GM23338 (cell line): ENCODE measurements around the gene LATS2.

Experiments
- CTCF ChIP-seq, 2 experiments: fragments of 200-600 bp in 1 of 2; sonication (generic) in 1 of 2; conservative IDR thresholded peaks; 2 replicates each; pipeline versions ENCODE4 v1.5.1 to v1.6.1; 2016 to 2017; ENCODE audit warnings: antibody characterized with exemption in 2 of 2, low read depth in 2 of 2, mild to moderate bottlenecking in 2 of 2, moderate library complexity in 1 of 2
- ETS1 ChIP-seq: IDR thresholded peaks from 2 replicates; pipeline ENCODE4 v1.6.1; 2016; ENCODE audit warnings: antibody characterized with exemption
- EZH2 ChIP-seq: fragments of 200-600 bp; sonication (generic); IDR thresholded peaks from one replicate; pipeline ENCODE4 v1.8.0; 2017; ENCODE audit warnings: antibody characterized with exemption, mild to moderate bottlenecking, low read depth; ENCODE audit not compliant: unreplicated experiment
- EZH2phosphoT487 ChIP-seq: fragments of 200-600 bp; sonication (generic); IDR thresholded peaks from one replicate; pipeline ENCODE4 v1.8.1; 2018; ENCODE audit warnings: antibody characterized with exemption; ENCODE audit not compliant: unreplicated experiment
- POLR2AphosphoS5 ChIP-seq: IDR thresholded peaks from 2 replicates; pipeline ENCODE4 v1.6.1; 2016; ENCODE audit warnings: antibody characterized with exemption, low read depth

- TF ChIP-seq CTCF (conservative IDR thresholded peaks at IDR 0.05; ENCODE audit: low read depth in 2 of 2) (no peak), EZH2phosphoT487 (no peak), POLR2AphosphoS5 (no peak), EZH2 (no peak), ETS1 (no peak)
These were observed 13.6 kb downstream of the LATS2 start for GRCh38 chr13:21047591-21048282.
